SU-DHL-6 (cell line): ENCODE data around the gene SLC22A14.

Source experiments
- H2AFZ ChIP-seq: fragments of 200-600 bp; sonication (generic); 2 replicates; pipeline ENCODE4 v1.6.1; 2014; ENCODE audit warnings: low read depth, mild to moderate bottlenecking, moderate library complexity, mixed read lengths, antibody characterized with exemption, low read length; ENCODE audit not compliant: severe bottlenecking
- H3F3A ChIP-seq: fragments of 200-600 bp; shearing (Covaris generic); 2 replicates; pipeline ENCODE4 v1.6.0; 2016; ENCODE audit warnings: antibody characterized with exemption, mild to moderate bottlenecking; ENCODE audit not compliant: insufficient read depth
- H3K27ac ChIP-seq: fragments of 200-600 bp; sonication (generic); 2 replicates; pipeline ENCODE4 v1.5.1; 2016; ENCODE audit warnings: low read depth, mild to moderate bottlenecking, low read length, moderate library complexity, mixed read lengths
- H3K27me3 ChIP-seq: fragments of 200-600 bp; sonication (generic), shearing (Covaris generic); 2 replicates; pipeline ENCODE4 v1.6.0; 2014; ENCODE audit warnings: mild to moderate bottlenecking, low read length
- H3K36me3 ChIP-seq: fragments of 200-600 bp; sonication (generic); 2 replicates; pipeline ENCODE4 v1.6.1; 2014; ENCODE audit warnings: mild to moderate bottlenecking, low read length, mixed read lengths
- H3K4me2 ChIP-seq: fragments of 300-600, 200-600 bp; shearing (Covaris generic), sonication (generic); 2 replicates; pipeline ENCODE4 v1.6.0; 2014; ENCODE audit warnings: low read length, low read depth, mild to moderate bottlenecking; ENCODE audit not compliant: poor library complexity, severe bottlenecking
- H3K4me3 ChIP-seq: fragments of 200-600 bp; sonication (generic); 2 replicates; pipeline ENCODE4 v1.5.1; 2014; ENCODE audit warnings: antibody characterized with exemption, low read length, mild to moderate bottlenecking, mixed read lengths; ENCODE audit not compliant: insufficient read depth, poor library complexity, severe bottlenecking
- H3K79me2 ChIP-seq: fragments of 200-600 bp; sonication (generic); 2 replicates; pipeline ENCODE4 v1.6.1; 2014; ENCODE audit warnings: mild to moderate bottlenecking, low read length, moderate library complexity; ENCODE audit not compliant: insufficient read depth
- H3K9ac ChIP-seq: fragments of 200-600 bp; sonication (generic); 2 replicates; pipeline ENCODE4 v1.7.0; 2014; ENCODE audit warnings: mild to moderate bottlenecking, low read length
- H3K9me2 ChIP-seq: fragments of 200-600 bp; sonication (generic); replicated peaks from 2 replicates; pipeline ENCODE4 v1.6.1; 2014; ENCODE audit warnings: low read length; ENCODE audit not compliant: insufficient read depth
- H3K9me3 ChIP-seq: fragments of 200-600 bp; sonication (generic); 2 replicates; pipeline ENCODE4 v1.6.1; 2014; ENCODE audit warnings: low read length, mixed read lengths; ENCODE audit not compliant: insufficient read depth
- H4K20me1 ChIP-seq: fragments of 200-600 bp; sonication (generic); 2 replicates; pipeline ENCODE4 v1.6.1; 2014; ENCODE audit warnings: low read depth, mild to moderate bottlenecking, antibody characterized with exemption, low read length, moderate library complexity, mixed read lengths
- EZH2phosphoT487 ChIP-seq: fragments of 200-600 bp; sonication (generic), shearing (Covaris generic); conservative IDR thresholded peaks from 2 replicates; pipeline ENCODE4 v1.6.1; 2018; ENCODE audit warnings: mild to moderate bottlenecking, antibody characterized with exemption, low read length, moderate library complexity, mixed read lengths
- TF ChIP-seq, protein P1 (sequence below): fragments of 200-600 bp; sonication (generic); IDR thresholded peaks from one replicate; pipeline ENCODE4 v1.5.1; 2017; ENCODE audit warnings: antibody characterized with exemption, mild to moderate bottlenecking, low read length, moderate library complexity; ENCODE audit not compliant: insufficient read depth, poor library complexity, severe bottlenecking

Gene SLC22A14

GRCh38 chr3:38250198-38250597, 31.9 kb upstream of the SLC22A14 start:
- Histone ChIP-seq H3K36me3 (peaks cover 33% of the 10 kb centered on the region; the same call in 1 of the 2 replicates), H4K20me1 (no peaks in the 10 kb centered on the region), H3K4me3 (no peak overlapping the region)

GRCh38 chr3:38251197-38251596, 30.9 kb upstream of the SLC22A14 start:
- no peak overlapping the region for H3K9ac ChIP-seq
- no peak overlapping the region for H3K4me2 ChIP-seq
- H4K20me1 ChIP-seq: no peaks in the 10 kb centered on the region
- H3K79me2 ChIP-seq: no peaks in the 10 kb centered on the region
- no peak overlapping the region for H3K4me3 ChIP-seq
- H3K27ac ChIP-seq: no peak overlapping the region
- no peaks in the 10 kb centered on the region for H3K27me3 ChIP-seq
- H3K9me3 ChIP-seq: no peaks in the 10 kb centered on the region
- H3K36me3 ChIP-seq: peaks cover 28% of the 10 kb centered on the region; the same call in 1 of the 2 replicates
- no peak overlapping the region for H2AFZ ChIP-seq
- H3K9me2 ChIP-seq: no peaks in the 10 kb centered on the region
- H3F3A ChIP-seq: no peaks in the 10 kb centered on the region
- TF ChIP-seq EZH2phosphoT487: no peak

More at GRCh38 chr3:38250198-38250597, 31.9 kb upstream of the SLC22A14 start:
- Histone ChIP-seq H2AFZ (no peak overlapping the region), H3K4me2 (no peak overlapping the region), H3F3A (no peaks in the 10 kb centered on the region), H3K27me3 (no peaks in the 10 kb centered on the region), H3K9me2 (no peaks in the 10 kb centered on the region), H3K9ac (no peak overlapping the region), H3K27ac (no peak overlapping the region), H3K79me2 (no peaks in the 10 kb centered on the region), H3K9me3 (no peaks in the 10 kb centered on the region)
- TF ChIP-seq, protein P1, sequence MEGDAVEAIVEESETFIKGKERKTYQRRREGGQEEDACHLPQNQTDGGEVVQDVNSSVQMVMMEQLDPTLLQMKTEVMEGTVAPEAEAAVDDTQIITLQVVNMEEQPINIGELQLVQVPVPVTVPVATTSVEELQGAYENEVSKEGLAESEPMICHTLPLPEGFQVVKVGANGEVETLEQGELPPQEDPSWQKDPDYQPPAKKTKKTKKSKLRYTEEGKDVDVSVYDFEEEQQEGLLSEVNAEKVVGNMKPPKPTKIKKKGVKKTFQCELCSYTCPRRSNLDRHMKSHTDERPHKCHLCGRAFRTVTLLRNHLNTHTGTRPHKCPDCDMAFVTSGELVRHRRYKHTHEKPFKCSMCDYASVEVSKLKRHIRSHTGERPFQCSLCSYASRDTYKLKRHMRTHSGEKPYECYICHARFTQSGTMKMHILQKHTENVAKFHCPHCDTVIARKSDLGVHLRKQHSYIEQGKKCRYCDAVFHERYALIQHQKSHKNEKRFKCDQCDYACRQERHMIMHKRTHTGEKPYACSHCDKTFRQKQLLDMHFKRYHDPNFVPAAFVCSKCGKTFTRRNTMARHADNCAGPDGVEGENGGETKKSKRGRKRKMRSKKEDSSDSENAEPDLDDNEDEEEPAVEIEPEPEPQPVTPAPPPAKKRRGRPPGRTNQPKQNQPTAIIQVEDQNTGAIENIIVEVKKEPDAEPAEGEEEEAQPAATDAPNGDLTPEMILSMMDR: no peak
- TF ChIP-seq EZH2phosphoT487: no peak

DNA sequence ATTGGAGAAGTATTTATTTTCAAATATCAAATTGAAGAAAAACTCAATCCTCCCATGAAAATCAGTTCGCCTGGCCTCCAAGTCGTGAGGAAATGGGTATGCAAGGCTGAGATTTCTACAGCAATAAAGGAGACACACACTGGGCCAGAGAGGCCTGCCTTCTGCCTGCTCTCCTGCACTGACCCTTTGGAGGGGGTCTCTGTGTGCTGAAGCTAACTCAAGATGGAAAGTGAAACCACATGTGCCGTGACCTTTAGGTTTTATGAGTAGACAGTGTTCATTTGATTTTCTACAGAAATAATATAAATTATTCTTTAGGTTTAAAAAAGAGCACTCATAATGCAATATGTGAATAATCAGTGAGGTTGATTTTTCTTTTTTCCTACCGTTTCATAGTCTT, 28.4 kb upstream of the SLC22A14 start:
- no peaks in the 10 kb centered on the region for H3K9me2 ChIP-seq
- H4K20me1 ChIP-seq: no peaks in the 10 kb centered on the region
- H3K4me2 ChIP-seq: no peak overlapping the region
- no peak overlapping the region for H2AFZ ChIP-seq
- no peaks in the 10 kb centered on the region for H3K27me3 ChIP-seq
- no peaks in the 10 kb centered on the region for H3K9me3 ChIP-seq
- H3F3A ChIP-seq: peaks cover 4% of the 10 kb centered on the region; the same call in 1 of the 2 replicates
- no peak overlapping the region for H3K9ac ChIP-seq
- peaks cover 20% of the 10 kb centered on the region; the same call in 1 of the 2 replicates for H3K36me3 ChIP-seq
- H3K4me3 ChIP-seq: no peak overlapping the region
- TF ChIP-seq, protein P1: no peak
- TF ChIP-seq EZH2phosphoT487: no peak
- H3K27ac ChIP-seq: no peak overlapping the region
- no peaks in the 10 kb centered on the region for H3K79me2 ChIP-seq

GRCh38 chr3:38254872-38255271, 27.2 kb upstream of the SLC22A14 start:
- Histone ChIP-seq H3K4me2 (no peak overlapping the region), H3K4me3 (no peak overlapping the region), H3K79me2 (no peaks in the 10 kb centered on the region), H3K9me2 (no peaks in the 10 kb centered on the region), H3F3A (peaks cover 4% of the 10 kb centered on the region; the same call in 1 of the 2 replicates), H3K27me3 (no peaks in the 10 kb centered on the region), H3K9me3 (no peaks in the 10 kb centered on the region), H3K9ac (no peak overlapping the region), H3K36me3 (peaks cover 11% of the 10 kb centered on the region; the same call in 1 of the 2 replicates), H3K27ac (no peak overlapping the region), H2AFZ (no peak overlapping the region), H4K20me1 (no peaks in the 10 kb centered on the region)
- no peak for TF ChIP-seq EZH2phosphoT487
- TF ChIP-seq, protein P1: no peak
